Right renal pelvis (tissue), 4 donors: ENCODE results near the gene MED13L. TPM values are rescaled to one million over a fixed set of nuclear protein-coding genes. Genes with fewer than 3 reads are reported as not detected.

Experiments used
- DNase-seq, 4 donors: peaks; one replicate each; pipeline ENCODE4 v3.0.0-alpha.2; 2013; ENCODE audit warnings: low read depth in 4 of 4, low spot score in 3 of 4, missing footprints in 1 of 4
- polyA plus RNA-seq, 4 donors: library from polyadenylated mRNA; unstranded; fragments of 120-200 nt; gene quantifications; one replicate each; pipeline ENCODE4 v1.2.1, GENCODE V29; 2013; ENCODE audit not compliant: insufficient read length in 4 of 4

The MED13L gene
- polyA plus RNA-seq, 4 donors: 71.0 to 86.6 (median 81.5) TPM

DNA sequence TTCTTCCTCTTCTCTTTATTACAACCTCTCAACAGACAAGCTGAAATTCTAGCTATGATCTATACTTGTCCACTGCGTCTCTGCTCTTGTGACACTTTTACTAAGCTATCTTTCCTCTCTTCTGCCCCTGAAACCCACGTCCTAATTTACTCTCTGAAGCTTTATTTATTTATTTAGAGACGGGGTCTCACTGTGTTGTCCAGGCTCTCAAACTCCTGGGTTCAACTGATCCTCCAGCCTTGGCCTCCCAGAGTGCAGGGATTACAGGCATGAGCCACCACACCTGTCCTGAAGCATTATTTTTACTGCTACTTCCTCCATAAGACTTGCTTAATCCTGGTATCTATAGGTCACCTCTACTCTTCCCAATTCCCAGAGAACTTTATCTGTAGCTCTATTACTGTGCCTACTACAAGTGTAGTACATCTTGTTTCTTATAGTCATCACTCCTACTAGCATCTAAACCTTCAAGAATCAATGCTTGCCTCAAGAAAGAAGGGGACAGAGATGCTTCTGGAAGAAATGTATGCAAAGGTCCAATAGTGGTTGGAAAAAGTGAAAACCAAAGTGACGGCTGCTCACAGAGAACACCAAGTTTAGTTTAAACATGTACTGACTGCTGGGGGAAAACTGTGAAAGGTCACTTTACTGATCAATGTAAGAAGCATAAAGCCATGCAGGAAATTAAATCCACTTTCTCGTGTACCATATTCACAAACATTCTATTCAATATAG lies 61.3 kb downstream of the MED13L start:
- no peak for DNase-seq

DNA sequence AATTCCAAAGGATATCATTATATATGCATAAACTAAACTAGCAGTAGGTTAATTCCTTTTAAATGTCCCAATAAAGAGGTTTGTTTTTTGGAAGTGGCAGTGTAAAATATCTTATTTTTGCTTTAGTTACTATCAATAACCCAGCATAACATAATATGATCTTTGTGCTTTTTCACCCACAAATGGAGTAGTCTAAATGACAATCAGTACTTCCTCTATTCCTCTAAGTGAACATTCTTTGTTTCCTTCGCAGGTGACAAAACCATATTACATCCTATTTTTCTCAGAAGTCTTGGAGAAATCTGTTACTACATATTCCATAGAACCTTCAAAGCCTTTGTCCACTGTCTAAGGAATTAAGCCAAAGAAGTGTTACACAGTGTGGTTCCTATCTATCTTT lies 62.5 kb downstream of the MED13L start:
- DNase-seq: no peak

DNA sequence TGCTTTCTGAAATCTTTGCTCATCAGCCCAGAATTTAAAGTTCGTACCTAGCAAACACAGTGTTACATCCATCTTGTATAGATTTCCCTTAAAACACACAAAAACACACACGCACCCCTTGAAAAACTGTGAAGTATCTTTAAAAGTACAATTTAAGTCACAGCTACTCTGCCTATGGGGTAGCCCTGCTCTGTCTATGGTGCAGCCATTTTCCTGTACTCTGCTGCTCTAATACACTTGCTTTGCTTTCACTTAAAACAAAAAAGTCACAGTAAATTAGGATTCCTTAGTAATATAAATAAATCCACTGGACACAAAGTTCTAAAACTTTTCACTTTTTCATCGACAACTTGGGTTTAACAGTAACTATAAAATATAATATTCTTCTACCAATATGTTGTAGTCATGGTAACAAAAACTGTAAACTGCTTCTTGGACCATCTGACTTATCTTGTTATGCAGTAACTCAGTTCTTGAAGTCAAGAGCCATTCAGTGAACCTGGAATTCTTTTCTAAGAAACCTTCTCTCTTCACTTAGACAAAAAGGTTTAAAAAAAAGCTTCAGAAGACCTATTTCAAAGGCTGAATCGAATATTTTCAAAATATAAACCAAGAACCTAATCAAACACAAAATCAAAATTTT lies 63.5 kb downstream of the MED13L start:
- no peak for DNase-seq

DNA sequence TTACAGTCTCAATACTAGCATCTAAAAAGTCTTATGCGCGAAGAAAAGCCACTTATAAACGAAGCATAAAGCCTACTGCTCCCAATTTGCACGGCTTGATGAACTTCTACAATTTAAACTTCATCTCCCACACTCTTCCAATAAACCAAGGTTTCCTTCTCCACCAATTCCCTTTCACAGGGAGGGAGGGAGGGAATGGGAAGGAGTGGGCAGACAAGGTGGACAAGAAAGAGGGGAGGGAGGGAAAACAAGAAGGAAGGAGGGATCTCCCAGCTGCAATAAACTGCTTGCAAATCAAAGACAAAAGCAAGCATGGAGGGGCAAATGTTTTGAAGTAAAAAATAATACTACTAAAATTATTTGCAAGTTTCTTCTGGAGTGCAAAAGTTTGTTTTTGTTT lies 64.5 kb downstream of the MED13L start:
- no peak for DNase-seq

- DNase-seq: no peak
These were observed 66.7 kb downstream of the MED13L start for GRCh38 chr12:116210762-116211161.

DNA sequence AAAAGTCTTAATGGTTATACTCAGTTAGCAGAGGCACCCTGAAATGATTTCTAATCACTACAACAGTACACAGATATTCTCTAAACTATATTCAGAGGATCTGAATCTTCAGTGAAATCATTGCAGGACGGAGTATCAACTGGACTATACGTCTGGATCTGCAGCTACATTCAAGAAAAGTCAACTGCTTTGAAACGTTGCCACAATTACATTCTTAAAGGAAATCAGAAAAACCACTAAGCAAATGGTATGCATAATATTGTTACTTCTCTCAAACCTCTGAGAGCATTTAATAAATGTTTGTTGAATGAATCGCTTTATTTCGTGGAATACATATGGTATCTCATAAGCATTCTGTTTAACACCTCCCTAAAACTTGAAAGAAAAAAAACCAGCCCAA lies 67.4 kb downstream of the MED13L start:
- no peak for DNase-seq

GRCh38 chr12:116209503-116209902 lies 68.0 kb downstream of the MED13L start:
- no peak for DNase-seq

DNA sequence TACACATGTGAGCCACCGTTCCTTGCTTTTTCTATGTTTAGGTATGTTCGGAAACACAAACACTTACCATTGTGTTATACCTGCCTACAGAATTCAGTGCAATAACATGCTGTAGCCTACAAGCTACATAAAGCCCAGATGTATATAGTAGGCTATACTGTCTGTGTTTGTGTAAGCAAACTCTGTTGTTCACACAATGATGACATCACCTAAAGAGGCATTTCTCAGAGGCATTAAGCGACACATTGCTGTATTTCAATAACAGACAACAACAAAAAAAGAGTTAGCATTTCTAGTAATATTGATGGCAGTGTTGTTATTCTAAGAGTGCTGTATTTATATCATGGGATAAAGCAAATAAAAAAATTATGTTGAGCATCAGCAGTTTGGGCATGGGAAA lies 70.2 kb downstream of the MED13L start:
- no peak for DNase-seq

DNA sequence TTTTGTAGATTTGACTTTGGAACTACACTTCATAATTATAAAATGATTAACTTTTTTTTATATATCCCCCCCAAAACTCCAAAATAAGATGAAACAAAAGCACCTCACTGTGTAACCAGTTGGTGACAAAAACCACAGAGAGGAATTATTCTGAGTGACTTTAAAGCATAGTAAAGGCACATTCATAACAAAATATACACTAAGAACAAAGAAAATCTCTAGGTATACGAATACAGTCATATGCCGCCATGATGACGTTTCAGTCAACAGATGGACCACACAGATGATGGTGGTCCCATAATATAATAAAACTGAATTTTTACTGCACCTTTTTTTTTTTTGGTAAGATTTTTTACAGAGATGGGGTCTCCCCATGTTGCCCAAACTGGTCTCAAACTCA lies 70.7 kb downstream of the MED13L start:
- no peak for DNase-seq

GRCh38 chr12:116204785-116205184 lies 72.7 kb downstream of the MED13L start:
- no peak for DNase-seq

GRCh38 chr12:116204169-116204568 lies 73.3 kb downstream of the MED13L start:
- DNase-seq: no peak

DNA sequence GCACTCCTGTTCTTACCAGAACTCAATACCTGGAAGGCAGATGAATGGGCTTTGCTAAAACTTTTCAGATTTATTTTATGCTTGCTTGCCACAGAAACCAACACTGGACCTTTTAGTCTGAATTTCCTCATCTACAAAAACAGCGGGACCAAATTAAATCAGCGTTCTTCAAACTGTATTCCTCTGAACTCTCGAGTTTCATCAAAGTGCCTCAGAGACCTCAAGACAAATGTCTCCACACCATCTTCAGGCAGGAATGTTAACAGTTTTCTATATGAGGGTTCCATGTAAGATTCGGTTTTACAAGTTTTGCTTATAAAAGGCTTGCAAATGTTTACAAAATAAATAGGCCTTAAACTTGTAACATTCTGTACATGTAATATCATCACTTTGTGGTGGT lies 74.6 kb downstream of the MED13L start:
- DNase-seq: no peak

- no peak for DNase-seq
These were observed 75.1 kb downstream of the MED13L start for GRCh38 chr12:116202433-116202832.

DNA sequence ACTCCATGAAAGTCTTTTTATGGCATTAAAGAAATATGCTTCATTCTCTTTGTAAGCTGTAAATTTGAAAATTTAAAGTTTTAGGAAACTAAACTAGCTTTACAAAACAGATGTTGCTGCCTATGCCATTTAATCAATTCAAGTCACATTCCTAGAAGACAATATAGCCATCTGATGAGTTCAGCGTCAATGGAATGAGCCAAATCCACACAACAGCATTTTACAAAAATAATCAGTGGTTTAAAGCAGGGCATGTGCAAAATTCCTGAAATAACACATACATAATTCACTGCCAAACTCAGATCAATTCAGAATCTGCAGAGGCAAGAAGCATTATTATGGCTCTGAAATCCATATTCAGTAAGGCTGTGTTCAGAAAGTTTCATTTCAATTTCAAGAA lies 75.6 kb downstream of the MED13L start:
- no peak for DNase-seq

DNA sequence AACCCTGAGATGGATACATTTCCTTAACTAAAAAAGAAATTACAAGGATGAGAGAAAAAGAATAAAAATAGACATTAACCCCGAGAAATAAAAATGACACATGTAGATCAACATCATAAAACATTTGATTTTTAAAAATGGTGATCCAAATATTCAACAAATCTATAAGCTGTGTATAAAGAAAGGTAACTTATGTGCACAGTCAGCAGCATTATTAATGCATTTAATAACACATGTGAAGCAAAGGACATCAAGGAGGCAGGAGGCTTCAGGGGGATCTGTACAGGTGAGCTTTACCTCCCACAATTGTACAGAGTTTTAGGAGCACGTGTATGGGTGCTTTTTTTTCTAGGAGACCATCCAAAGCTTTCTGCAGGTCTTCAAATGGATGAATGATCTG lies 76.1 kb downstream of the MED13L start:
- DNase-seq: no peak

- DNase-seq: no peak
These were observed 76.7 kb downstream of the MED13L start for GRCh38 chr12:116200812-116201211.

DNA sequence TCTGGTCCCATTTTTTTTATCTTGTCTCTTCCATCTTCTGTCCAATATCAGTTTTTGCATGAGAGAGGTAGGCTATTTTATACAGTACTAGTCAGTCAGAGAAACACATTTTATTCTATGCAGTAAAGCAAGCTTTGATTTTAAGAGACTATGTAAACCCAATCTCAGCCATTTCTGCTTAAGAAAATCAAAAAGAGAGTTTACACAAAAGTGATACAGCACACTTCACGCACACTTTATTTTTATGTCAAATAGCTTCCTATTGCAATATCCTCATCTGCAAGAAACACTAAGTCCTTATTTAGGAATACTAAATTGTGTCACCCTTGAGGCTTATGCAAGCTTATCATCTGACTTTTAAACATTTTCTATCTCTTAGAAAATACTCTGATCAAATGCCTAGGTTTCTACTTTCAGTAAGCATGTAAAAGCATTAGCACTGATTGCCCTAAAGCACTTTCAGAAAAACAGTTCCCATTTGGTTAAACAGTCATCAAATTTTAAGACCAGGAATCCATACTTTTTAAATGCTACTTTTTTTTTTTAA lies 78.3 kb downstream of the MED13L start:
- DNase-seq: no peak

- DNase-seq: no peak
These were observed 80.5 kb downstream of the MED13L start for GRCh38 chr12:116196752-116197718.

GRCh38 chr12:116196226-116196625 lies 81.3 kb downstream of the MED13L start:
- DNase-seq: no peak

- no peak for DNase-seq
These were observed 82.5 kb downstream of the MED13L start for GRCh38 chr12:116194935-116195431.

DNA sequence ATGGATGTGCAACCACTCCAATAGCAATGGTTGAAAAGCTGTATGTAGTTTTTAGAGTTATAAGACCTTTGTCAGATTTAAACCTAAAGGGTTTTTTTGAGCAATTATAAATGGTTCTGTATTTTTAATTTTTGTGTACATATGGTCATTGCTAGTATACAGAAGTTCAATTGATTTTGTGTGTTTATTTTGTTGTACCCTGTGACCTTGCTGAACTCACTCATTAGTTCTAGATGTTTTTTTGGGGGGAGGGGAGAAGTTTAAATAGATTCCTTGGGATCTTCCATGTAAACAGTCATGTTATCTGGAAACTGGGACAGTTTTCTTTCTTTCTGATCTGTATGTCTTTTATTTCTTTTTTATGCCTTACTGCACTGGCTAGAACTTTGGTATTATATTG lies 87.8 kb downstream of the MED13L start:
- no peak for DNase-seq
